Muscle layer of colon (tissue), 2 donors: ENCODE results near the gene PLXNB2.

Source experiments
- H3K27ac ChIP-seq: one replicate; pipeline ENCODE4 v1.7.0; 2013; ENCODE audit warnings: low read depth, mild to moderate bottlenecking, low read length, moderate library complexity
- H3K27me3 ChIP-seq, 2 donors: one replicate each; pipeline ENCODE4 v1.7.0; 2013; ENCODE audit warnings: low read length in 2 of 2, mild to moderate bottlenecking in 2 of 2; ENCODE audit not compliant: insufficient read depth in 2 of 2, control insufficient read depth in 1 of 2
- H3K36me3 ChIP-seq: one replicate; pipeline ENCODE4 v1.7.0; 2013; ENCODE audit warnings: mild to moderate bottlenecking, low read length; ENCODE audit not compliant: insufficient read depth
- H3K4me1 ChIP-seq: one replicate; pipeline ENCODE4 v1.7.0; 2013; ENCODE audit warnings: mild to moderate bottlenecking, low read length; ENCODE audit not compliant: insufficient read depth
- H3K4me3 ChIP-seq, 2 donors: one replicate each; pipeline ENCODE4 v1.7.0; 2013; ENCODE audit warnings: low read length in 2 of 2, low read depth in 1 of 2, mild to moderate bottlenecking in 1 of 2, moderate library complexity in 1 of 2
- H3K9ac ChIP-seq: one replicate; pipeline ENCODE4 v1.7.0; 2013; ENCODE audit warnings: low read length
- H3K9me3 ChIP-seq: one replicate; pipeline ENCODE4 v1.7.0; 2013; ENCODE audit warnings: mild to moderate bottlenecking, low read length
- donor health status: abdominal sarcoma.
- donor health status: Adenocarcinoma of cecum.

Gene PLXNB2

DNA sequence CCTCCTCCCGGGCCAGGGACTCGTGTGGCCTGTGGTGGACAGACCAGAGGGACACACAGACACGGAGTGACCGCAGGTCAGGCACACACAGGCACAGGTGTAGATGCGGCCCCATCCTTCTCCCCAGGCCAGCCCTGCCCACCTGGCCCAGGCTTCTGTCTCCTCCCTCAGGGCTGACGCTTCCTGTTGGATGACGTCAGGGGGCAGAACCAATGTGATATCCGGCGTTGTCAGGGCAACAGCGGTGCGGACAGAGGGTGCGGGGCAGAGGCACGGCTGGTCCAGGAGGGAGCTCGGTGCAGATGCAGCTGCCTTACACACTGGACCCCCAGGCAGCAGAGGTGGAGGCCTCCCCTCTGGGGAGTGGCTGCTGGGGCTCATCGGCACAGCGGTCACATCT, 59.7 kb downstream of the PLXNB2 start:
- Histone ChIP-seq H3K27me3 (no peaks in the 10 kb centered on the region), H3K27ac (no peak overlapping the region), H3K4me3 (no peak overlapping the region), H3K9ac (no peak overlapping the region), H3K4me1 (peaks cover 29% of the 10 kb centered on the region), H3K9me3 (no peaks in the 10 kb centered on the region), H3K36me3 (peaks cover 9% of the 10 kb centered on the region)

DNA sequence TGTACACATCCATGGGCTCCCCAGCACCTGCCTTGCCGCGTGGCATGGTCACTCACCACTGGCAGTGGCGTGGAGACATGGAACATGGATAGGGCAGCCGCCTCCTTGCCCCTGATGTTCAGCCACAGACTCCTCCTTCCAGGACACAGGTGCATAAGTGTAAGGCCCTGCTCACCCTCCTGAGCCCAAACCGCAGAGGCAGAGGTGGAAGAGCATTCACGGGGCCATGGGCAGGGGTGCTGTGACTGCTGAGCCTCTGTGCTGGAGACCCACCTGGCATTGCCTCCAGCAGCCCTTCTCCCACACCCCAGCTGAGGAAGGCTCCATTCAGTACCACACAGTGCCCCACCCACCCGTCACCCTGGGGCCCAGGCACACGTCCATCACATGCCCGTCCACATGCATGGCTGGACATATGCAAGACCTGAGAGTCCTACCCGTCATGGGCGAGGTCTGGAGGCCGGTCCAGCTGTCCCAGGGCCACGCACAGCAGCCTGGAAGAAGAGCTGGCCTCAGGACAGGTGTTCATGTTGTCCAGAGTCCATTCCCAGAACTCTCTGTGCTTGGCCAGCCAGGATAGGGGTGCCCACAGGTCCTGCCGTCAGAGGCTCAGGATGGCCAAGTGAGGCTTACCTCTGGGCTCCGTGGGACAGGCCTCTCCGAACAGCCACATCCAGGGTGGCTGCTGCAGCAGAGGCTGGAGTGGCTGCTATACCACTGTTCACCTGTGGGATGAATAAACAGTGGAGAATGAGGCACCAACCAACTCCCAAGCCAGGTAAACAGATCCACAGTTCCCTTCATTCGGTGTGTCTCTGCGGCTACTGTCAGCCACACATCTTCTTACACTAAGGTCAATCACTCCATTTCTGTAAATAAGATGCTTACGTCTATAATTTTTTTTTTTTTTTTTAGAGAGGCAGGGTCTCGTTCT, 60.9 kb downstream of the PLXNB2 start:
- Histone ChIP-seq H3K27me3 (no peaks in the 10 kb centered on the region), H3K9me3 (no peaks in the 10 kb centered on the region), H3K27ac (no peak overlapping the region), H3K36me3 (peaks cover 9% of the 10 kb centered on the region), H3K9ac (no peak overlapping the region), H3K4me1 (peaks cover 35% of the 10 kb centered on the region), H3K4me3 (peak overlapping the region in 1 of 2 donors; percentile 81)

DNA sequence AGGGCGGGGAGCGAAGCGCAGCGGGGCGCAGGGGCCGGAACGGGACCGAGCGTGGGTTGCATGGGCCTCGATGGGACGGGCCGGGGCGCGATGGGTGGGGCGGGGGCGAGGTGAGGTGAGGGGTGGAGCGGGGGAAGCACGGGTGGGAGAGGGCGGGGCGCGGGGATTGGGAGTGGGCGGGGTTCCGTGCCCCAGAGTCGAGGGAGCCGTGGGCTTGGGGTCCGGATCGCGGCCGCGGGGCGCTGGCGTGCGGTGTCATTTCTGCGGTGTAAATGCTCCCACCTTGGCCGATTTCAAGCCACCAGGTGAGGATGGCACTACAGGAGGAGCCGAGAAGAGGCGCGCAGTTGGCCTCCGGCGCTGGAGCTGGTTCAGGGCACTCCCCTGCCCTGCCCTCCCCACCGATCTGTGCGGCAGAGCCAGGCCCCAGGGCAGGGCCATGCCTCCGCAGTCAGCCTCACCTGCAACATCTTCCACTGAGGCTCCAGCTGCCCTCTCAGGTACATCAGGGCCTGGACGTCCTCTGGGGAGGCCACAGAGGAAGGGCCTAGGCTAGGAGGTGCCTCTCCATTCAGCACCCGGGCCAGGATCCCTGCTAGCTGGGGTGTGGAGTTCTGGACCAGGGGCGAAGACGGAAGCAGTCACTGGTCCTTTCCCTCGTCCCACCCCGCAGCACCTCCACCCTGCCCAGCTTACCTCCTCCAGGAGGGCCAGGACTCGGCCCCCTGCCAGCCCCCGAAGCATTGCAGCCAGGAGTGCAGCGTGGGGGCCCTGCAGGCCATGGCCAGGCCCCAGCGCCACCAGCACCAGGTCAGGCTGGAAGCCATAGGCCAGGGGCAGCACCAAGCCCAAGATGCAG, 62.0 kb downstream of the PLXNB2 start:
- Histone ChIP-seq H3K9ac (peak overlapping the region; percentile 85), H3K27me3 (no peaks in the 10 kb centered on the region), H3K36me3 (peaks cover 9% of the 10 kb centered on the region), H3K9me3 (no peaks in the 10 kb centered on the region), H3K4me1 (peaks cover 33% of the 10 kb centered on the region), H3K4me3 (peak overlapping the region; percentile 84 to 89), H3K27ac (peak overlapping the region; percentile 97)

DNA sequence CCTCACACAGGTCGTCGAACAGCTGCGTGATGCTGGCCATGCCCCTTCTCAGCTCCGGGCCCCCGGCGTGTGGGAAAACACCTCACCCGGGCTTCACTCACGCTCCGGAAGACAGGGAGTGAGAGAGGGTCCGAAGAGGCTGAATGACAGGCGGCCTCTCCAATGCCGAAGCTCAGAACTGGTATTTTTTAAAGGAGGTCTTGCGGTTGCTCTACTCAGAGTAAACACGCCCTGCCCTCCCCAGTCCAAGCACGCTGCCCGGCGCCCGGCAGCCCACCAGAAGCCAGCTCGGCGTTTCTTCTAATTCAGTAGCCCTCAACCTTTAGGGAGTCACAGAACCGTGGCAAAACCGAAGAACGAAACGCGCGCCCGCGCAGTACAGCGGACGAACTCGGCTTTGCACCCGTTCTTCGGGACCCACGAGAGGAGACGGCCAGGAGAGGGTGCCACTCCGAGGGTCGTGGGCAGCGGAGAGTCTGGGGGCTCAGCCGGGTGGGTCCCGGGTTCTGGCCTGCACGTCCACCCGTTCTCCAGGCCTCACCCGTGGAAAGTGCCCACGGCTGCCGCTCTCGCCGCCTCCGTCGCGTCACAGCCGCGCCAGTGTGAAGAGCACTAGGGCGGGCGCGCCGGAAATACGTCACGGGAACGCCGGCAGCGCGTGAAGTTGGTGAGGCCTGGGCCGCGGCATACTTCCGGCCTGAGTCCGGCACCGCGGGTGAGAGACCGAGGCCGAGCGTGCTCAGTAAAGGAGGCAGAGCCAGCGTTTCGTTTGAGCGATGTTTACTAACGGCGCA, 62.8 kb downstream of the PLXNB2 start, which contains the start of gene TUBGCP6:
TUBGCP6 (minus strand) TSS at position 604 of the 794 bp plus-strand sequence; CDS start at position 40, 564 bp downstream.
- H3K9ac ChIP-seq: peak within 1 kb of the TSS; percentile 85
- H3K27ac ChIP-seq: peak within 1 kb of the TSS; percentile 97
- H3K4me3 ChIP-seq: peak within 1 kb of the TSS; percentile 84 to 89
- peaks cover 15% of the 10 kb centered on the region for H3K36me3 ChIP-seq
- peaks cover 25% of the 10 kb centered on the region for H3K4me1 ChIP-seq
- H3K27me3 ChIP-seq: no peaks in the 10 kb centered on the region
- no peaks in the 10 kb centered on the region for H3K9me3 ChIP-seq

GRCh38 chr22:50243685-50244419, 63.6 kb downstream of the PLXNB2 start:
- peak overlapping the region; percentile 84 to 89 for H3K4me3 ChIP-seq
- H3K9ac ChIP-seq: peak overlapping the region; percentile 85
- H3K9me3 ChIP-seq: no peaks in the 10 kb centered on the region
- peaks cover 22% of the 10 kb centered on the region for H3K36me3 ChIP-seq
- peaks cover 22% of the 10 kb centered on the region for H3K4me1 ChIP-seq
- peak overlapping the region; percentile 97 for H3K27ac ChIP-seq
- H3K27me3 ChIP-seq: no peaks in the 10 kb centered on the region

- H3K4me1 ChIP-seq: peaks cover 22% of the 10 kb centered on the region
Observed at GRCh38 chr22:50242406-50242949, 65.0 kb downstream of the PLXNB2 start.

DNA sequence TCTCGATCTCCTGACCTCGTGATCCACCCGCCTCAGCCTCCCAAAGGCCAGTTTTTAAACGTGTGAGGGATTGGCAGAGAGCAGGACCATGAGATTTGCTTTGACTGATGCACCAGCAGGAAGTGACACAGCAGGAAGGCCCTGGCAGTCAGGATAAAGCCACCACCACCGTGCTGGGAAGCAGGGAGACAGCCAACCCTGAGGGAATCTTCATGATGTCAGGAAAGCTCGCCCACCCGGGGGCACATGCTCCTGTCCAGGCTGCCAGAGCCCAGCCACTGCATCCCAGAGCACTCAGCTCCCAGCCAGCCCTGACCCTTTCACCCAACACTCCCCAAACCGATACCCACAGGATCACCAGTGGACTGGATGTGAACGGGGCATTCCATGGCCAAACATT, 68.7 kb downstream of the PLXNB2 start:
- H3K4me3 ChIP-seq: no peak overlapping the region
- H3K9me3 ChIP-seq: no peaks in the 10 kb centered on the region
- peaks cover 9% of the 10 kb centered on the region for H3K4me1 ChIP-seq
- no peak overlapping the region for H3K9ac ChIP-seq
- H3K36me3 ChIP-seq: peaks cover 16% of the 10 kb centered on the region
- no peaks in the 10 kb centered on the region for H3K27me3 ChIP-seq
- no peak overlapping the region for H3K27ac ChIP-seq

More at GRCh38 chr22:50242406-50242949, 65.0 kb downstream of the PLXNB2 start:
- no peaks in the 10 kb centered on the region for H3K9me3 ChIP-seq
- H3K27ac ChIP-seq: no peak overlapping the region
- H3K4me3 ChIP-seq: peak overlapping the region in 1 of 2 donors; percentile 47
- no peak overlapping the region for H3K9ac ChIP-seq
- peaks cover 25% of the 10 kb centered on the region for H3K36me3 ChIP-seq
- no peaks in the 10 kb centered on the region for H3K27me3 ChIP-seq

DNA sequence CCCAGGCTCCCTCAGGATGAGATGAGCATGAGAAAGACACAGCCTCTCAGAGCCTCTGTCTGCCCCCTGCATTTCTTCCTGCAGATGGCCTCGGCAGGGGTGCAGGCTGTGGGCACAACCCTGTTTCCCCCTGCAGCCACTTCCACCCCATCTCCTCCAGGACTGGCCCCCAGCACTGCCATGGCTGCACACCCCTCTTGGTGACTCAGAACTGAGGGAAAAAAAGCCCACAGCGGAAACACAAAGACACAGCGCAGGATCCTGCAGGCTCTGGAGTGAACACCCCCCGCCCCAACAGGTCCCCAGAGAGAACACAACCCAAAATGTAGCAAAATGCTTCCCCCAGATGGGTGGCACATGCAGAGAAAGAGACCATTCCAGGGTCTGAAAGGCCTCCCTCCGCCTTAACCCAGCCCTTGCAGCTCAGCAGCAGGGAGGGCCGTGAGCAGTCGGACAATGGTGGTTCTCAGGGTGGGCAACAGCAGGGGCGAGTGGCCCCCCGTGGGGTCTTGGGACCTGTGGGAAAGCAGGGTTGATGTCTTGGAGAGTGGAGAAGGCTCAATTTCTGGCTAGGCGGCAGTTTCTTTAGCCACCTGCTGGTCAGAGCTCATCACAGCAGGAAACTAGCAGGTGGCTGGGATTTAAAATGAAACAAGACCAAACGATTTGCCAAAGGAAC, 70.6 kb downstream of the PLXNB2 start:
- Histone ChIP-seq H3K4me1 (no peaks in the 10 kb centered on the region), H3K27me3 (no peaks in the 10 kb centered on the region), H3K4me3 (no peak overlapping the region), H3K36me3 (peaks cover 23% of the 10 kb centered on the region), H3K9me3 (no peaks in the 10 kb centered on the region), H3K9ac (no peak overlapping the region), H3K27ac (no peak overlapping the region)

GRCh38 chr22:50233223-50233622, 74.2 kb downstream of the PLXNB2 start:
- no peaks in the 10 kb centered on the region for H3K27me3 ChIP-seq
- H3K36me3 ChIP-seq: peaks cover 16% of the 10 kb centered on the region
- H3K27ac ChIP-seq: no peak overlapping the region

More at GRCh38 chr22:50233223-50233622, 74.2 kb downstream of the PLXNB2 start:
- H3K9me3 ChIP-seq: no peaks in the 10 kb centered on the region
- H3K4me3 ChIP-seq: no peak overlapping the region
- no peaks in the 10 kb centered on the region for H3K4me1 ChIP-seq
- H3K9ac ChIP-seq: no peak overlapping the region
